Mesothelial cell of epicardium (in vitro differentiated cells): Measurements from ENCODE around the gene RDX. TPM values are rescaled to one million over a fixed set of nuclear protein-coding genes. Genes with fewer than 3 reads are reported as not detected.

ENCODE experiments used
- DNase-seq, 2 experiments: peaks; one replicate each; pipeline ENCODE4 v3.0.0; 2021; ENCODE audit warnings: low spot score in 2 of 2; ENCODE audit not compliant: unreplicated experiment in 2 of 2
- H3K27ac Mint-ChIP-seq: 2 replicates; pipeline ENCODE4 v1.8.0; 2021; ENCODE audit warnings: mixed read lengths
- H3K27me3 Mint-ChIP-seq: 2 replicates; pipeline ENCODE4 v1.8.0; 2021; ENCODE audit warnings: low read depth, mixed read lengths
- H3K36me3 Mint-ChIP-seq: 2 replicates; pipeline ENCODE4 v1.8.0; 2021; ENCODE audit warnings: mixed read lengths
- H3K4me1 Mint-ChIP-seq: 2 replicates; pipeline ENCODE4 v1.8.0; 2021; ENCODE audit warnings: mixed read lengths
- H3K4me3 Mint-ChIP-seq: 2 replicates; pipeline ENCODE4 v1.8.0; 2021; ENCODE audit warnings: mild to moderate bottlenecking, moderate library complexity, mixed read lengths
- H3K9me3 Mint-ChIP-seq: 2 replicates; pipeline ENCODE4 v1.8.0; 2021; ENCODE audit warnings: mixed read lengths
- CTCF ChIP-seq: fragments of 200-600 bp; sonication (generic); IDR thresholded peaks from one replicate; pipeline ENCODE4 v1.5.0; 2021; ENCODE audit warnings: antibody characterized with exemption; ENCODE audit not compliant: unreplicated experiment
- total RNA-seq: library from RNA; stranded (reverse); gene quantifications from 3 replicates; pipeline ENCODE4 v1.2.1, GENCODE V29; 2021

Gene RDX
- total RNA-seq, 1 donor from 2014 or later = 117 TPM

- H3K4me3 Mint-ChIP-seq = no peak overlapping the region
- no peak for DNase-seq
- H3K36me3 Mint-ChIP-seq = peaks cover 30% of the 10 kb centered on the region
- no peak overlapping the region for H3K27ac Mint-ChIP-seq
- no peak for TF ChIP-seq CTCF
- H3K4me1 Mint-ChIP-seq = peaks cover 3% of the 10 kb centered on the region
- no peaks in the 10 kb centered on the region for H3K27me3 Mint-ChIP-seq
- no peaks in the 10 kb centered on the region for H3K9me3 Mint-ChIP-seq
Observed at GRCh38 chr11:110279881-110280280, 16.5 kb downstream of the RDX start.

- H3K4me3 Mint-ChIP-seq = no peak overlapping the region
- peak overlapping the region; percentile 59 for H3K27ac Mint-ChIP-seq
- H3K4me1 Mint-ChIP-seq = peaks cover 11% of the 10 kb centered on the region
- H3K36me3 Mint-ChIP-seq = peaks cover 52% of the 10 kb centered on the region
- no peaks in the 10 kb centered on the region for H3K27me3 Mint-ChIP-seq
- H3K9me3 Mint-ChIP-seq = no peaks in the 10 kb centered on the region
- no peak for TF ChIP-seq CTCF
- DNase-seq = no peak
Observed at GRCh38 chr11:110272919-110273318, 23.5 kb downstream of the RDX start.

GRCh38 chr11:110269996-110270395, 26.4 kb downstream of the RDX start:
- H3K27me3 Mint-ChIP-seq = no peaks in the 10 kb centered on the region
- no peak for TF ChIP-seq CTCF
- H3K9me3 Mint-ChIP-seq = no peaks in the 10 kb centered on the region
- peak overlapping the region; percentile 68 for H3K27ac Mint-ChIP-seq
- no peak for DNase-seq
- H3K36me3 Mint-ChIP-seq = peaks cover 35% of the 10 kb centered on the region
- peaks cover 11% of the 10 kb centered on the region for H3K4me1 Mint-ChIP-seq
- no peak overlapping the region for H3K4me3 Mint-ChIP-seq

GRCh38 chr11:110268441-110268840, 28.0 kb downstream of the RDX start:
- no peaks in the 10 kb centered on the region for H3K9me3 Mint-ChIP-seq
- no peak overlapping the region for H3K4me3 Mint-ChIP-seq
- peaks cover 11% of the 10 kb centered on the region for H3K4me1 Mint-ChIP-seq
- H3K27me3 Mint-ChIP-seq = no peaks in the 10 kb centered on the region
- TF ChIP-seq CTCF = no peak
- peaks cover 36% of the 10 kb centered on the region for H3K36me3 Mint-ChIP-seq
- no peak overlapping the region for H3K27ac Mint-ChIP-seq
- DNase-seq = no peak

- peak overlapping the region; percentile 56 for H3K27ac Mint-ChIP-seq
Observed at GRCh38 chr11:110262072-110262403, 34.4 kb downstream of the RDX start.

More at GRCh38 chr11:110262072-110262403, 34.4 kb downstream of the RDX start:
- Mint-ChIP-seq H3K4me1 (no peaks in the 10 kb centered on the region), H3K4me3 (no peak overlapping the region), H3K27me3 (no peaks in the 10 kb centered on the region), H3K36me3 (peaks cover 31% of the 10 kb centered on the region), H3K9me3 (no peaks in the 10 kb centered on the region)
- DNase-seq = no peak
- TF ChIP-seq CTCF = no peak
